Caco-2 (cell line): ENCODE measurements around the gene ZNF777. TPM values are rescaled to one million over a fixed set of nuclear protein-coding genes. Genes with fewer than 3 reads are reported as not detected.
"Not testable (repeated sequence)": the region's sequence is repeated elsewhere in the genome, so short reads cannot be mapped to it uniquely, and the experiment has no call there.

ENCODE experiments used
- BruUV-seq: library from RNA; stranded (reverse); fragments of 400-500 nt; replicated peaks from 2 replicates; lab custom pipeline; 2021; lab: Mats Ljungman, UMichigan
- CTCF ChIA-PET: fragments of 300-600 bp; sonication (Branson Sonifier 250); formaldehyde crosslinking; loops from one replicate; lab custom pipeline; 2022; ENCODE audit warnings: antibody characterized with exemption; lab: Charles Lee
- POLR2A ChIA-PET: fragments of 300-600 bp; sonication (Branson Sonifier 250); formaldehyde crosslinking; loops from one replicate; lab custom pipeline; 2022; ENCODE audit warnings: antibody characterized with exemption; lab: Charles Lee
- DNase-seq, 2 experiments: peaks; one replicate each; pipeline versions ENCODE4 v3.0.0 to v3.0.0-alpha.2; 2020 to 2022
- H3K27me3 ChIP-seq: replicated peaks from 2 replicates; pipeline ENCODE4 v1.6.0; 2011; ENCODE audit warnings: low read length; ENCODE audit not compliant: control insufficient read depth, insufficient read depth
- H3K36me3 ChIP-seq: 2 replicates; pipeline ENCODE4 v1.5.1; 2011; ENCODE audit warnings: low read length; ENCODE audit not compliant: control insufficient read depth, insufficient read depth
- H3K4me1 ChIP-seq: fragments of 250-450 bp; sonication (Bioruptor Pico); 2 replicates; pipeline ENCODE4 v1.5.1; 2020; ENCODE audit warnings: mild to moderate bottlenecking
- H3K4me3 ChIP-seq: 2 replicates; pipeline ENCODE4 v1.5.1; 2011; ENCODE audit warnings: low read depth, mild to moderate bottlenecking, control low read depth, low read length
- H3K9me3 ChIP-seq: fragments of 250-450 bp; sonication (Bioruptor Pico); 2 replicates; pipeline ENCODE4 v1.5.1; 2020; ENCODE audit warnings: mild to moderate bottlenecking, moderate library complexity
- H3K27ac Mint-ChIP-seq: one replicate; pipeline ENCODE4 v1.8.0; 2022; ENCODE audit warnings: mixed read lengths; ENCODE audit not compliant: unreplicated experiment
- H3K27me3 Mint-ChIP-seq: one replicate; pipeline ENCODE4 v1.8.0; 2022; ENCODE audit warnings: mixed read lengths; ENCODE audit not compliant: insufficient read depth, unreplicated experiment
- H3K36me3 Mint-ChIP-seq: one replicate; pipeline ENCODE4 v1.8.0; 2022; ENCODE audit warnings: mild to moderate bottlenecking, mixed read lengths; ENCODE audit not compliant: insufficient read depth, unreplicated experiment
- H3K4me1 Mint-ChIP-seq: one replicate; pipeline ENCODE4 v1.8.0; 2022; ENCODE audit warnings: low read depth, mixed read lengths; ENCODE audit not compliant: unreplicated experiment
- H3K4me3 Mint-ChIP-seq: one replicate; pipeline ENCODE4 v1.8.0; 2022; ENCODE audit warnings: mild to moderate bottlenecking, moderate library complexity, mixed read lengths; ENCODE audit not compliant: unreplicated experiment
- H3K9me3 Mint-ChIP-seq: one replicate; pipeline ENCODE4 v1.8.0; 2022; ENCODE audit warnings: mixed read lengths; ENCODE audit not compliant: unreplicated experiment
- intact Hi-C: fragments of 100-400 bp; cut with micrococcal nuclease; formaldehyde crosslinking; loops from one replicate; pipeline ENCODE4 v1.10.0; 2022; ENCODE audit not compliant: unreplicated experiment
- total RNA-seq: library from RNA; stranded (reverse); gene quantifications from 2 replicates; pipeline ENCODE4 v1.2.3, GENCODE V29; 2022
- TF ChIP-seq, protein P1 (sequence below), 2 experiments: fragments of 200-600 bp in 1 of 2; IDR thresholded peaks; 1 replicate in 1 of 2; 2 replicates in 1 of 2; pipeline versions ENCODE4 v1.5.1 to v1.8.0; 2011 to 2022; ENCODE audit warnings: antibody characterized with exemption in 1 of 2, control low read depth in 1 of 2, inconsistent platforms in 1 of 2, low read depth in 1 of 2, low read length in 1 of 2, mild to moderate bottlenecking in 1 of 2, moderate library complexity in 1 of 2; ENCODE audit not compliant: insufficient read depth in 1 of 2, severe bottlenecking in 1 of 2, unreplicated experiment in 1 of 2

ZNF777 gene
- total RNA-seq, 1 experiment from 2014 or later: 22.7 TPM

DNA sequence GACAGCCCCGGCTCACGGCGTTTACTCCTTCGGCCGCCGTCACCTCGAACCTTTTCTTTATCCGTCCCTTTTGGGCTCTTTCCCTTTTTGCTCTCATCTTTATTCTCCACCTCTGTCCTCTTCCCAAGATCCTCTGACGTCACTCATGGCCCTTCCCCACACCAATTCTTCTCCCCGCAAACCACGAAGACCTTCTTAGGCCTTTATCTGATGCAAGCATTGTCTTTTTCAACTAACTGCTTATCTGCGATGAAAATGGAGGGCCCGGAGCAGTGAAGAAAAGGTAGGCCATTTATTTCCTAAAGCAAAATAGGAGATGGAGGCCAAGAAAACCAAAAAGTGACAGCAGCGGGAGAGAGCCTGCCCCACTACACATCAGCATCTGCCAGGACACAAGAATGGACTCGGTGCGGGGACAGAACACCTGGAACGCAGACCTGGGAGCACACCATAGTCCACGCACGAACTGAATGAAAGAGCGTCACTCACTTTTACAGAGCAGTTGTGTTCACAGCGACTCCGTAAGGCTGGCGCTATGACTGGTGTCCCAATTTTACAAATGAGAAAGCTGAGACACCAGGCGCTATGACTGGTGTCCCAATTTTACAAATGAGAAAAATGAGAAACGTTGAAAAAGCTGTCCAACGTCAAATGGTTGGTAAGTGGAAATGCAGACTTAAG is 45.3 kb downstream of the ZNF777 start:
- no TSS peak for BruUV-seq
- POLR2A ChIA-PET: no interaction called here
- Mint-ChIP-seq H3K4me1 (no peaks in the 10 kb centered on the region), H3K27ac (no peak overlapping the region), H3K36me3 (no peaks in the 10 kb centered on the region), H3K9me3 (no peaks in the 10 kb centered on the region), H3K27me3 (no peaks in the 10 kb centered on the region), H3K4me3 (no peak overlapping the region)
- no peak overlapping the region for H3K4me3 ChIP-seq
- no peaks in the 10 kb centered on the region; the same call in 1 of the 2 replicates for H3K9me3 ChIP-seq
- H3K4me1 ChIP-seq: no peaks in the 10 kb centered on the region
- no peak for DNase-seq
- H3K36me3 ChIP-seq: no peaks in the 10 kb centered on the region
- CTCF ChIA-PET: no interaction called here
- intact Hi-C loops: no loop called here
- TF ChIP-seq, protein P1, sequence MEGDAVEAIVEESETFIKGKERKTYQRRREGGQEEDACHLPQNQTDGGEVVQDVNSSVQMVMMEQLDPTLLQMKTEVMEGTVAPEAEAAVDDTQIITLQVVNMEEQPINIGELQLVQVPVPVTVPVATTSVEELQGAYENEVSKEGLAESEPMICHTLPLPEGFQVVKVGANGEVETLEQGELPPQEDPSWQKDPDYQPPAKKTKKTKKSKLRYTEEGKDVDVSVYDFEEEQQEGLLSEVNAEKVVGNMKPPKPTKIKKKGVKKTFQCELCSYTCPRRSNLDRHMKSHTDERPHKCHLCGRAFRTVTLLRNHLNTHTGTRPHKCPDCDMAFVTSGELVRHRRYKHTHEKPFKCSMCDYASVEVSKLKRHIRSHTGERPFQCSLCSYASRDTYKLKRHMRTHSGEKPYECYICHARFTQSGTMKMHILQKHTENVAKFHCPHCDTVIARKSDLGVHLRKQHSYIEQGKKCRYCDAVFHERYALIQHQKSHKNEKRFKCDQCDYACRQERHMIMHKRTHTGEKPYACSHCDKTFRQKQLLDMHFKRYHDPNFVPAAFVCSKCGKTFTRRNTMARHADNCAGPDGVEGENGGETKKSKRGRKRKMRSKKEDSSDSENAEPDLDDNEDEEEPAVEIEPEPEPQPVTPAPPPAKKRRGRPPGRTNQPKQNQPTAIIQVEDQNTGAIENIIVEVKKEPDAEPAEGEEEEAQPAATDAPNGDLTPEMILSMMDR (IDR thresholded peaks at IDR 0.05; ENCODE audit: insufficient read depth in 1 of 2, low read depth in 1 of 2, low read length in 1 of 2, severe bottlenecking in 1 of 2, unreplicated experiment in 1 of 2): no peak
- no peaks in the 10 kb centered on the region for H3K27me3 ChIP-seq

DNA sequence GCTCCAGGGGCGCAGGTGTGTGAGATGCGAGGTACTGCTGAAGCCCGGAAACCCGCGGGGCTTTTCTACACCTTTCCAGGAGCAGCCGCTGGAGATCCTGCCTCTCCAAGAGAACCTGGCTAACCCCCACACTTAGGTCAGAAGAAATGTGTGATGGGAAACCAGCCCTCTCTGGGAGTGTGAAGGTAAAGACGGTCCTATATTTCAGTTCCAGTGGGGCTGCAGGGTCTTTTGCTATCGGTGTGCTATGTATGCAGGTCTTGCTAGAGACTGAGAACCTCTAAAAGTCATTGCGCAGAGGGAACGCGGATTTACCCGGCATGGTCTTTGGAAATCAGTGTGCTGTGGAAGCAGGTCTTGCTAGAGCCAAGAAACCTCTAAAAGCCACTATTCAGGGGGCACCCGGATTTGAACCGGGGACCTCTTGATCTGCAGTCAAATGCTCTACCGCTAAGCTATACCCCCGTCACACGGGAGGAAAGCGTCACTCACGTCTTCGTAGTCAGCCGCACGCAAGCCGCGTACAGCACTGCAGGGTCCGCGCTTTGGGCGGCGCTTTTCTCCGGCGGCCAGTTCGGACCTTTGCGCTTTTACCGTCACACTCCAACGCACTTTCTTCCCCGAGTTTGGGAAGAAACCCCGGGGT is 46.0 kb downstream of the ZNF777 start:
- CTCF ChIA-PET: no interaction called here
- POLR2A ChIA-PET: no interaction called here
- TF ChIP-seq, protein P1 (IDR thresholded peaks at IDR 0.05; ENCODE audit: insufficient read depth in 1 of 2, low read depth in 1 of 2, low read length in 1 of 2, severe bottlenecking in 1 of 2, unreplicated experiment in 1 of 2): no peak
- no peak overlapping the region for H3K4me3 ChIP-seq
- Mint-ChIP-seq H3K36me3 (no peaks in the 10 kb centered on the region), H3K9me3 (no peaks in the 10 kb centered on the region), H3K4me3 (no peak overlapping the region), H3K27ac (no peak overlapping the region), H3K27me3 (no peaks in the 10 kb centered on the region), H3K4me1 (no peaks in the 10 kb centered on the region)
- intact Hi-C loops: no loop called here
- no peaks in the 10 kb centered on the region; the same call in 1 of the 2 replicates for H3K9me3 ChIP-seq
- H3K4me1 ChIP-seq: no peaks in the 10 kb centered on the region
- DNase-seq: no peak
- H3K36me3 ChIP-seq: no peaks in the 10 kb centered on the region
- no TSS peak for BruUV-seq
- no peaks in the 10 kb centered on the region for H3K27me3 ChIP-seq

DNA sequence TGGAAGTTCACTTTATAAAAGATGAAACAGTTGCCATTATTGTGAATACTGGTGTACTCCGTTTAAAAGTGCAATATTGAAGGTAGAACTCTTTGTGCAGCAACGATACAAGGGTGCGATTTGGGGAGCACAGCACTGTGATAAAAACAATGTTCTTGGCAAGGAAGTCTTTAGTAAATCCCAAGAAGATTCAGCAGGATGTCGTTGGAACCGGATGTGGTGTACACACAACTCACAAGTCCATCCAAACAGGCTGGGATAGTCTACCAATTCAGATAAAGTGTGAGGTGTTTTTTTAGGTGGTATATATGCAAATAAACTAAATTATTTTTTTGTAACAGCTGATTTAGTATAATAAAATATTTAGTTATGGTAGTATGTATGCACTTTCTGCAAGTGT is 46.7 kb downstream of the ZNF777 start:
- ChIA-PET POLR2A (no interaction called here), CTCF (no interaction called here)
- no peak overlapping the region for H3K4me3 Mint-ChIP-seq
- Histone ChIP-seq H3K4me3 (no peak overlapping the region), H3K9me3 (no peaks in the 10 kb centered on the region; the same call in 1 of the 2 replicates), H3K36me3 (no peaks in the 10 kb centered on the region), H3K4me1 (no peaks in the 10 kb centered on the region), H3K27me3 (no peaks in the 10 kb centered on the region)
- no TSS peak for BruUV-seq
- TF ChIP-seq, protein P1 (IDR thresholded peaks at IDR 0.05; ENCODE audit: insufficient read depth in 1 of 2, low read depth in 1 of 2, low read length in 1 of 2, severe bottlenecking in 1 of 2, unreplicated experiment in 1 of 2): no peak
- H3K4me1 Mint-ChIP-seq: no peaks in the 10 kb centered on the region
- no peak overlapping the region for H3K27ac Mint-ChIP-seq
- no peaks in the 10 kb centered on the region for H3K9me3 Mint-ChIP-seq
- DNase-seq: no peak
- intact Hi-C loops: no loop called here
- H3K27me3 Mint-ChIP-seq: no peaks in the 10 kb centered on the region
- H3K36me3 Mint-ChIP-seq: no peaks in the 10 kb centered on the region

DNA sequence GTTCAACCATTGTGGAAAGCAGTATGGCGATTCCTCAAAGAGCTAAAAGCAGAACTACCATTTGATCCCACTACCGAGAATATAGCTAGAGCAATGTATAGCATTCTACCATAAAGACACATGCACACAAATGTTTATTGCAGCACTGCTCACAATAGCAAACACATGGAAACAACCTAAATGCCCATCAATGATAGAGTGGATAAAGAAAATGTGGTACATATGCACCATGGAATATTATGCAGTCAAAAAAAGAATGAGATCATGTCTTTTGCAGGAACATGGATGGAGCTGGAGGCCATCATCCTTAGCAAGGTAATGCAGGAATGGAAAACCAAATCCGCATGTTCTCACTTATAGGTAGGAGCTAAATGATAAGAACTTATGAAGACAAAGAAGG is 47.8 kb downstream of the ZNF777 start:
- H3K9me3 Mint-ChIP-seq, H3K36me3 ChIP-seq, H3K4me1 ChIP-seq, H3K4me3 Mint-ChIP-seq, POLR2A ChIA-PET, CTCF ChIA-PET, H3K9me3 ChIP-seq, H3K4me3 ChIP-seq, H3K27ac Mint-ChIP-seq, BruUV-seq, H3K27me3 ChIP-seq, intact Hi-C loops, H3K4me1 Mint-ChIP-seq, DNase-seq, H3K36me3 Mint-ChIP-seq, H3K27me3 Mint-ChIP-seq: not testable (repeated sequence)
